Stomach (tissue), 9 donors: Measurements from ENCODE around the gene GPS2. TPM values are rescaled to one million over a fixed set of nuclear protein-coding genes. Genes with fewer than 3 reads are reported as not detected.
A peak's percentile ranks its signal among the peaks of the same experiment; 100 is the strongest.

ENCODE experiments used
- DNase-seq, 2 donors: peaks; one replicate each; pipeline versions ENCODE4 v3.0.0 to v3.0.0-alpha.2; 2013 to 2019
- H3K27ac ChIP-seq, 5 donors: fragments of 200-600 bp in 4 of 5; sonication (generic) in 4 of 5; one replicate each; pipeline ENCODE4 v1.5.1; 2013 to 2019; ENCODE audit warnings: mild to moderate bottlenecking in 1 of 5, moderate library complexity in 1 of 5
- H3K27me3 ChIP-seq, 3 donors: fragments of 200-600 bp; sonication (generic); one replicate each; pipeline ENCODE4 v1.5.1; 2017 to 2019; ENCODE audit warnings: mixed run types in 1 of 3
- H3K36me3 ChIP-seq, 4 donors: fragments of 200-600 bp; sonication (generic); 1 replicate in 3 of 4; 2 replicates in 1 of 4; pipeline ENCODE4 v1.5.1; 2016 to 2019
- H3K4me1 ChIP-seq, 4 donors: fragments of 200-600 bp; sonication (generic); one replicate each; pipeline ENCODE4 v1.5.1; 2016 to 2019
- H3K4me3 ChIP-seq, 4 donors: fragments of 200-600 bp; sonication (generic) in 3 of 4; one replicate each; pipeline ENCODE4 v1.5.1; 2016 to 2019; ENCODE audit warnings: mild to moderate bottlenecking in 1 of 4
- H3K9me3 ChIP-seq, 4 donors: fragments of 200-600 bp; sonication (generic); one replicate each; pipeline ENCODE4 v1.5.1; 2016 to 2019
- CTCF ChIP-seq, 7 experiments: fragments of 450-650 bp in 4 of 7; fragments of 200-600 bp in 3 of 7; sonication (generic) in 3 of 7; IDR thresholded peaks; one replicate each; pipeline ENCODE4 v1.5.1; 2016 to 2019; ENCODE audit warnings: antibody characterized with exemption in 7 of 7, control low read depth in 2 of 7, mild to moderate bottlenecking in 1 of 7
- EP300 ChIP-seq: sonication (generic); formaldehyde crosslinking; IDR thresholded peaks from one replicate; pipeline ENCODE4 v1.6.1; 2017; ENCODE audit warnings: antibody characterized with exemption
- POLR2A ChIP-seq, 4 donors: fragments of 450-650 bp; IDR thresholded peaks; one replicate each; pipeline ENCODE4 v1.6.1; 2016; ENCODE audit warnings: antibody characterized with exemption in 4 of 4, control low read depth in 2 of 4, mild to moderate bottlenecking in 1 of 4, moderate library complexity in 1 of 4
- POLR2AphosphoS5 ChIP-seq, 3 donors: sonication (generic); formaldehyde crosslinking; IDR thresholded peaks; one replicate each; pipeline ENCODE4 v1.6.1; 2016; ENCODE audit warnings: antibody characterized with exemption in 3 of 3
- WGBS, 5 donors: extraction: QIAGEN DNeasy Blood & Tissue Kit in 3 of 5; methylation state at CpG; one replicate each; pipeline versions ENCODE4 v1.1.5 to v1.1.7; 2013 to 2018; 5-methylcytosine and 5-hydroxymethylcytosine counted together
- intact Hi-C: fragments of 100-400 bp; cut with DNase I; formaldehyde crosslinking; loops from one replicate; pipeline ENCODE4 v1.15.1; 2023; ENCODE audit warnings: low total_unique reads
- polyA plus RNA-seq, 3 donors: library from polyadenylated mRNA; stranded (reverse); fragments of 200-250 nt; gene quantifications; one replicate each; pipeline ENCODE4 v1.2.3, GENCODE V29; 2013
- total RNA-seq, 5 donors: library from RNA; depleted of rRNA; stranded (reverse); fragments of >200 nt; gene quantifications; one replicate each; pipeline versions ENCODE4 v1.1.0 to v1.2.3, GENCODE V29; 2014 to 2016
- donor health status: healthy with polysubstance abuse.
- donor health status: Bipolar disorder and iron deficiency.
- donor health status: healthy.

The GPS2 gene
- total and polyA plus RNA-seq, 8 donors: 23.9 to 91.6 (median 71.1) TPM

GRCh38 chr17:7293159-7293558, 22.0 kb downstream of the GPS2 start:
- Histone ChIP-seq H3K36me3 (no peaks in the 10 kb centered on the region), H3K4me3 (no peak overlapping the region), H3K27me3 (peaks cover 0 to 90% (median 28%) of the 10 kb centered on the region in 3 donors), H3K9me3 (no peaks in the 10 kb centered on the region), H3K4me1 (peaks cover 31 to 51% (median 44%) of the 10 kb centered on the region in 4 donors), H3K27ac (peak overlapping the region in 2 of 5 donors; percentile 13 to 46)
- no peak for DNase-seq
- intact Hi-C loops: no loop called here
- no peak for TF ChIP-seq EP300
- TF ChIP-seq POLR2AphosphoS5 (IDR thresholded peaks at IDR 0.05): no peak
- no peak for TF ChIP-seq CTCF (IDR thresholded peaks at IDR 0.05)
- TF ChIP-seq POLR2A (IDR thresholded peaks at IDR 0.05): no peak
- WGBS, 5 donors: 83 to 95% (median 89%) methylated on average over 10 to 11 of the region's 11 CpGs

GRCh38 chr17:7292729-7293128, 22.4 kb downstream of the GPS2 start:
- Histone ChIP-seq H3K4me3 (no peak overlapping the region), H3K9me3 (no peaks in the 10 kb centered on the region), H3K27ac (peak overlapping the region in 2 of 5 donors; percentile 13 to 46), H3K27me3 (peaks cover 0 to 90% (median 28%) of the 10 kb centered on the region in 3 donors), H3K36me3 (no peaks in the 10 kb centered on the region), H3K4me1 (peaks cover 31 to 51% (median 44%) of the 10 kb centered on the region in 4 donors)
- DNase-seq: peak in 1 of 2 donors; percentile 73
- intact Hi-C loops: no loop called here
- TF ChIP-seq POLR2A (IDR thresholded peaks at IDR 0.05): no peak
- no peak for TF ChIP-seq EP300
- TF ChIP-seq CTCF (IDR thresholded peaks at IDR 0.05): no peak
- no peak for TF ChIP-seq POLR2AphosphoS5 (IDR thresholded peaks at IDR 0.05)
- 24 to 45% (median 31%) methylated on average over 6 of the region's 6 CpGs for WGBS, 5 donors

GRCh38 chr17:7292194-7292593, 23.0 kb downstream of the GPS2 start:
- no peak for DNase-seq
- H3K9me3 ChIP-seq: no peaks in the 10 kb centered on the region
- no peaks in the 10 kb centered on the region for H3K36me3 ChIP-seq
- peaks cover 0 to 87% (median 28%) of the 10 kb centered on the region in 3 donors for H3K27me3 ChIP-seq
- no peak overlapping the region for H3K27ac ChIP-seq
- 65 to 87% (median 72%) methylated on average over 2 of the region's 2 CpGs for WGBS, 5 donors
- intact Hi-C loops: no loop called here
- no peak overlapping the region for H3K4me3 ChIP-seq
- H3K4me1 ChIP-seq: peaks cover 31 to 51% (median 44%) of the 10 kb centered on the region in 4 donors
- TF ChIP-seq EP300 (no peak), POLR2AphosphoS5 (IDR thresholded peaks at IDR 0.05) (no peak), POLR2A (IDR thresholded peaks at IDR 0.05) (no peak)

GRCh38 chr17:7290685-7291084, 24.5 kb downstream of the GPS2 start:
- Histone ChIP-seq H3K36me3 (peaks cover 0 to 2% (median under 1%) of the 10 kb centered on the region in 4 donors), H3K9me3 (no peaks in the 10 kb centered on the region), H3K27ac (no peak overlapping the region), H3K4me3 (no peak overlapping the region), H3K4me1 (peaks cover 20 to 40% (median 32%) of the 10 kb centered on the region in 4 donors), H3K27me3 (peaks cover 0 to 79% (median 28%) of the 10 kb centered on the region in 3 donors)
- WGBS, 5 donors: 79 to 89% (median 86%) methylated on average over 6 to 11 of the region's 11 CpGs
- TF ChIP-seq POLR2A (IDR thresholded peaks at IDR 0.05) (no peak), POLR2AphosphoS5 (IDR thresholded peaks at IDR 0.05) (no peak), EP300 (no peak), CTCF (IDR thresholded peaks at IDR 0.05) (no peak)
- intact Hi-C loops: no loop called here
- DNase-seq: no peak

GRCh38 chr17:7290166-7290565, 25.0 kb downstream of the GPS2 start:
- intact Hi-C loops: no loop called here
- H3K27ac ChIP-seq: no peak overlapping the region
- 92 to 94% (median 93%) methylated on average over 16 to 19 of the region's 19 CpGs for WGBS, 5 donors

More at GRCh38 chr17:7290166-7290565, 25.0 kb downstream of the GPS2 start:
- Histone ChIP-seq H3K4me3 (no peak overlapping the region), H3K4me1 (peaks cover 15 to 34% (median 27%) of the 10 kb centered on the region in 4 donors), H3K27me3 (peaks cover 0 to 73% (median 28%) of the 10 kb centered on the region in 3 donors), H3K36me3 (peaks cover 0 to 8% (median 3%) of the 10 kb centered on the region in 4 donors), H3K9me3 (no peaks in the 10 kb centered on the region)
- DNase-seq: no peak
- TF ChIP-seq POLR2A (IDR thresholded peaks at IDR 0.05) (no peak), CTCF (IDR thresholded peaks at IDR 0.05) (no peak), POLR2AphosphoS5 (IDR thresholded peaks at IDR 0.05) (no peak), EP300 (no peak)
